Stimulated activated CD8-positive, alpha-beta memory T cell treated with anti-CD3 and anti-CD28 coated beads, Interleukin-12 subunit alpha, Interleukin-12 subunit beta, amount 100 ng/mL, for 24 hours (primary cell): ENCODE results near the gene HOXC6.

Experiments
- DNase-seq: peaks from one replicate; pipeline ENCODE4 v3.0.0-alpha.2; 2020; ENCODE audit errors: extremely low read depth

Gene HOXC6

DNA sequence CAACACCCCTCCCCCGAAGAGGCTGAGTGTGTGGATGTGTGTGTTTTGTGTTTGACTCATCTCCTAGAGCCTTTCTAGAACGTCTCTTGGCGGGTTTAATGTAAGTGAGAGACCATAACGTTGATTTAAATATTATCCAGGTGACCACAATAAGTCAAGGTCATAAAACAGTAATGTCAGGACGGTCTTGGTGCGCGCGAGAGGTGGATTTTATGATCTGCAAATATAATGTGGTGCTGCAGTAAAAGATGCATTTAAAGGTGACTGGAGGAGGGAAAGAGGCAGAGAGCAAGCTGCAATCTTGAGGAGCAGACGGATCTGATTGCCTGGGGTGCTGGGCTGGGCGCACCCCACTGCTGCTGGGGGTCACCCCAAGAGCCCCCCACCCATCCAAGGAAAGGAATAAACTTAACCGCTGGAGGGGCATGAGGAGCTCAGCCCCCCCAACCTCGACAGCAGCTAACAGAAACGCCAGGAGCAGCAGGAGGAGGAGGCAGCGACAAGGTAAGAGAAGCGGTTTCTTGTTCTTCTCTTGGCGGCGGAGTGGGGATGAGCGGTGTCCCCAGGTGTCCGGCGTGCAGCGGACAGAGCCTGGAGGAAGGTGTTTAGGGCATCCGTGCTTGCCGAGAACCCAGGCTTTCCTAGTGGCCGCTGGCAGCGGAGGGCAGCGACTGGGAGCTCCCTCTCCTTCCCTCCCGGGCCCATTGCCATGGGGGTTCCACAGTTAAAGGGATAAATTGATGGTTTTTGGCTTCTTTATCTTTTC lies 37.7 kb upstream of the HOXC6 start:
- DNase-seq, result no peak

DNA sequence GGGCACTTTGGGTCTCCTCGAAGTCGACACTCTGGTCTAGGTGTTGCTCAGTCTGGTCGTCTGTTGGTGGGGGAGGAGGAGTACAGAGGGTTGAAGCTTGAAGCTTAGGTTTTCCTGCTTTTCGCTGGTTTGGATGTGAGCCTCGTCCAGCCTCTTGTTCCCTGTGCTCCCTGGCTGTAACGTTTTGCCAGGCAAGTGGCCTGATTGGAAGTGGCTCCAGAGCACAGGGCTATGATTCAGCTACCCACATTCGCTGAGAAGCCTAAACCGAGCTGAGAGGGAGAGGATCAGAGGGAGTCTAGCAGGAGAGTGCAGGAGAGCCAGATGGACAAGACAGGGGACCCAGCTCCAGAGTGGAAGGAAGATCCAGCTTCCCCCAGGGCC lies 37.2 kb upstream of the HOXC6 start:
- no peak for DNase-seq

DNA sequence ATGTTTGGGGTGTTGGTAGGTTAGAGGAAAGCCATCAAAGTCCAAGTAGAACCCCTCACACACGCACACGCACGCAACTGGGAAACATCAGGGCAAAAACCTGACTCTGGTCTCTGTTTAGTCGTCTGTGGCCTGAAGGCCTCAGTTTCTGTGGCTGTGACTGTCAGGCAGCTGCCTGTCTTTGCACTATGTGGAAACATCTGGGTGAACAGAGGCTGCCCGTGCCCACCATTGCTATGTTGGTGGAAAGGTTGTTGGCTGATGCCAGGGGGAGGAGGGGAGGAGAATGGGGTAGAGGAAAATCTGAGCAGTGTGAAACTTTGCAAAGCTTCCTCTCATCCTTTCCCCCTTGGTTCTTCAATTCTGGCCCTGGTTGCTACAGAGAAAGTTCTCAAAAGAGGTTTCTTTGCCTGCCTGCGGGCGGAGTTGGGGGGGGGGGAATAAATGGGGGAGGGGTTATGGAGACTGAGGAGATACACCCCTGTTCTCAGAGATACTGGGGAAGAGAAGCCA lies 35.8 kb upstream of the HOXC6 start:
- DNase-seq, result no peak

DNA sequence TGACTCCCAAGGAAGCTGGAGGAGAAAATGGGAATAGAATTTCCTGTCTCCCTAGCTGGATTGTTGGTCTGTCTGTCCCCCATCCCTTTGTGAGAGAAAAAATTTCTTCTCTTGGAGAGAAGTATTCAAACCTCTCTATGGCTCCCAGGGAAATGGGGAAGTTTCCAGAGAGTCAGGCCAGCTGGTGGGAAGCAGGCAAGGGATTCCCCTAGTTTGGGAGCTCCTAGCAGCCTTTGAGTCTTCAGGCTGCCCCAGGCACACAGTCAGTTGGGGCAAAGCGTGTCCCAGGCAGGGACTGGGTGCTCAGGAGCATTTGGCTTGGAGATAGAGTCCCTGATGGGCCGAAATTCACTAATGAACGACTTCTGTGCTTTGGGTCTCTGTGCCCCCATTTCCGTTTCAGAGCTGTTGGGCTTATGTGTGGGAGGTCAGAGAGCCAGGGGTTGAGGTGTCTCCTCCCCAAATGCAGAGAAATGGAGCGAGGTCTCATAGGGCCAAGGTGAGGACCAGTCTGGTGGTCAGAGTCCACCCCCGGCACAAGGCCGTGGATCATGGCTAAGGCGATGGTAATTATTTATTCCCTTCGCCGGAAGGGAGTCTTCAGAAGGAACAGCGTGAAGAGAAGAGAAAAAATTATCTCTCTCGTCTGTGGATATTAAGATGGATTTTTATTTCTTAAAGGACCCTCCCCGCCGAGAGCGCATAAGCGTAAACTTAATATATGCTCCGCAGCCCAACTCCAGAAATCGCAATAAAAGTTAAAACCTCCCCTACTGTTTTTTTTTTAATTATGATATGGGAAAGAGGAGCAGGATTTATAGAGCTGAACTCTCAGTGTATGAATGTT lies 34.9 kb upstream of the HOXC6 start:
- DNase-seq, result no peak

DNA sequence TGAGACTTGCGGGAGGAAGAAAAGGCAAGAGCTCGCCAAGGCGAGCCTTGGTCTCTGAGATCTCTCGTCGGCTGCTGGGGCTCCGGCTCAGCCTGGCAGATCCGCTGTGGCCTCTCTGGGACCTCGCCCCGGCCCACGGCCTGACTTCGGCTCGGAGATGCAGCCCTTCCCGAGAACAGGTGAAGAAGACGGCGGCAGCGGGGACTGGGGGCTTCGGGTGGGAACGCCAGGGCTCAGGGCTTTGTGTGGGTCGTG lies 34.3 kb upstream of the HOXC6 start:
- DNase-seq, result no peak

DNA sequence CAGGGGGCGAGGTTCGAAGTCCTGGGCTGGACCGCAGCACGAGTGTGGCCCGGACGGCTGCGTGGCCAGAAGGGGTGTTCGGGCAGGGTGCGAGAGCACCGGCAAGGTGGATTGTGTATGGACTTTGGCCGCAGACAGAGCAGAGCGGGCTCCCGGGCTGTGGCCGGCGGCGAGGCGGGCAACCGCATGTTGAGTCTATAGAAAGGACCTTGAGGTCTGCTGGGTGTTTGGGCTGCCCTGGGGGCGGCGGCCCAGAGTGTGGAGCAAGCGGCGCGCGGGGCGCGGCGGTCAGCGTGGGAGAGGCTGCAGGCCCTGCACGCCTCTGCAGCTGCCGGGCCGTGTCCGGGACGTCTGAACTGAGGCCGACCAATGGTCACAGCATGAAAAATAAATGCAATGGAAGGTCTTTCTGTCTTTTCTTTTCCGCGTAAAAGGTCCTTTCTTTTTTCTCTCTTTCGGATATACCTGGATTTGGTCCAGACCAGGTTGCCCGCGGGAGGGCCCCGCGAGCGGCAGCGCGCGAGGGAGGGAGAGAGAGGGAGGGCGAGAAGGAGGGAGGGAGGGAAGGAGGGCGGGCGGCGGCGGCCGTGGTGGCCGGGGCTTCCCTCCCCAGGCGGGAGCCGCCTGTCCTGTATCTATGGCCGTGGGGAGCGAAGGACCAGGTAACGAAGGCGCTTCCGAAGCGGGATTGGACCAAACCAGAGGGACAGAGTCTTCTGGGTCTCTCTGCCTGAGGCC lies 33.8 kb upstream of the HOXC6 start:
- no peak for DNase-seq

DNA sequence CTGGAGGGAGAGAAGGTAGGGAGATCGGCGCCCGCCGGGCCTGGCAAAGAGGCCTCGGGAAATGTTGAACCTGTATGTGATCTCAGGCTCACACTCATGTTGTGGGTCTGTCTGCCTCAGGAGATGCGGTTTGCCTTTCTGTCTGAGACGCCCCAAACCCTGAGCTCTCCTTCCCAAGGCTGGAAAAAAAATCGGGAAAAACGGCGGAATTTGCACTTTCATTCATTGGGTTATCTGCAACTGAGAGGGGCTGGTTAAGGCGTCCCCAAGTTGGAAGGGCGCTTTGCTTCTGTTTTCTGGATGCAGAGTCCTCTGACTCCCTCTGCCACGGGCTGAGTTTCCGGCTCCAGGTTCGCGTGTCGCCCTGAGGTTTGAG lies 33.2 kb upstream of the HOXC6 start:
- DNase-seq, result no peak

DNA sequence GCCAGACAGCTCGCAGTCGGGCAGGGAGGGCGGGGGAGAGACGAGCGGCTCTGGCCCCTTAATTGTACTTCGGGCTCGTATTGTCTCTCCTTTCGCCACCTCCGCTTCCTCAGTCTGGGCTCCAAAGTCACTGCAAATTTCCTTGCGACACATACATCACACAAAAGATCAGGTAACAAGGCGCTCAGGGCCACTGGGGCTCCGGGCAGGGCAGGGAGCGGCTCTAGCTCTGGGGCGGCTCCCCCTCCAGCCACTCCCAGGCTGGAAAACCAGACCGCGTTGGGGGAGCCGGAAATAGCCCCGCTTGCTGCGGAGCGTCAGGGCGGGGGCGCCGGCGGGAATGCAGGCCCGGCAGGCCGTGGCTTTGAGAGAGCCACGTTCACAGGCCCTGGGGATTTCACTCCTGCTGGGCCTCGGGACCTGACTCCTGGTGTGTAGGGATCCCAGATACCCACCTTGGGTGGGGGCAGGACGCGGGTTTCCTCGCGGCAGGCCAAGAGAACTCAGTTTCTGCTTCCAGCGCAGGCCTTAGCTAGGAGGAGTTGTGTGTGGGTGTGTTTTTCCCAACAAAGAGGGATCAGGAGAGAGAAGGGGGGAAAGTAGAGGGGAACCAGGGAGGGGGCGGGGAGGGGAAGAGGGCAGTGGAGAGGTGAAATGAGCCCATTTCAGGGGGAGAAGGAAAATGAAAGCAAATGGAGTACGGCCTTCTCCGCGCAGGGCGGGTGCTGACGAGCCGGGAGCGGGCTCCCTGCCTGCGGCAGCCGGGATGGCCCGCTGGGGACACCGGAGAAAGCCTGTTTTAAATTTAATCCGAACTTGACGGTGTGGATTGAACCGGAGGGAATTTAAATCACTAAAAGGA lies 32.6 kb upstream of the HOXC6 start:
- DNase-seq, result no peak

DNA sequence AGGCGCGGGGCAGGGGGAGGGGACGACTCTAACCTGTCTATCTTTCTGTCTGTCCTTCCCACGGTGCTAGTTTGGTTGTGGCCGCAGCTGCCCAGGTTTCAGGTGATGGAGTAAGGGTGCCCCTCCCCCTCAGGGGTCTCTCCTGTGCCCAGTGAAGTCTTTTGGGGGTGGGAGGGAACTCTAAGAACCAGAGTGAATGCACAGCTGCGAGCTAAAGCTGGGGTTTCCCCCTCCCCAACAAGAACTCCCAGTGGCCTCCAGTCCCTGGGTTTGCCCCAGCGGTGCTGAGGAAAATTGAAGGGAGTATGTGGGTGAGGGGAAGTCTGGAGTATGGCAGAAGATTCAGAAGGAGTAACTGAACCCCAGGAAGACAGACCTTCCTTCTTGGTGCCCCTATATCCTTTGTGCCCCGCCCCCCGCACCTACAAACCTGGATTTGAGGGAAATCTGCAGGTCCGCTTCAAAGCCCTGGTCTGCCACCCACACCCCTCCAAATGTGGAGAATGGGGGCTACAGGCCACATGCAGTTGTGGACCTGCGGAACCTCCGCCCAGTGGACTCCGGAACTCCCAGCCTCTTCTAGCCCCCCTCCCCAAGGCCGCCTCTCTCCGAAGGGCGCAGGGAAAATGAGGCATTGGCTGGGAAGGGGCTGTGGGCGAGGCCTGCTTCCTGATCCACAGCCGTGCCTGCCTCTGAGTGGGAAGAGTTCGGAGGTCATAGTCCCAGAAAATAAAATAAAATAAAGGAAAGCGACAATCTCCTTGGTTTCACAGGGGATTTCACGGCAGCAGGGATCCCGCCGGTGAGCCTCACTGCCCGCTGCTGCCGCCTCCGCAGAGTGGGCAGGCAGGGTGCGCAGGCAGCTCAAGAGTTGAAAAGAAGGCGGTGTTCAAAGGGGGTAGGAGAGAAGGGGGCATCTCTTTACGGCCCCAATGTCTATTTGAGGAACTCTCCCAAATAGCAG lies 31.7 kb upstream of the HOXC6 start:
- DNase-seq, result no peak

DNA sequence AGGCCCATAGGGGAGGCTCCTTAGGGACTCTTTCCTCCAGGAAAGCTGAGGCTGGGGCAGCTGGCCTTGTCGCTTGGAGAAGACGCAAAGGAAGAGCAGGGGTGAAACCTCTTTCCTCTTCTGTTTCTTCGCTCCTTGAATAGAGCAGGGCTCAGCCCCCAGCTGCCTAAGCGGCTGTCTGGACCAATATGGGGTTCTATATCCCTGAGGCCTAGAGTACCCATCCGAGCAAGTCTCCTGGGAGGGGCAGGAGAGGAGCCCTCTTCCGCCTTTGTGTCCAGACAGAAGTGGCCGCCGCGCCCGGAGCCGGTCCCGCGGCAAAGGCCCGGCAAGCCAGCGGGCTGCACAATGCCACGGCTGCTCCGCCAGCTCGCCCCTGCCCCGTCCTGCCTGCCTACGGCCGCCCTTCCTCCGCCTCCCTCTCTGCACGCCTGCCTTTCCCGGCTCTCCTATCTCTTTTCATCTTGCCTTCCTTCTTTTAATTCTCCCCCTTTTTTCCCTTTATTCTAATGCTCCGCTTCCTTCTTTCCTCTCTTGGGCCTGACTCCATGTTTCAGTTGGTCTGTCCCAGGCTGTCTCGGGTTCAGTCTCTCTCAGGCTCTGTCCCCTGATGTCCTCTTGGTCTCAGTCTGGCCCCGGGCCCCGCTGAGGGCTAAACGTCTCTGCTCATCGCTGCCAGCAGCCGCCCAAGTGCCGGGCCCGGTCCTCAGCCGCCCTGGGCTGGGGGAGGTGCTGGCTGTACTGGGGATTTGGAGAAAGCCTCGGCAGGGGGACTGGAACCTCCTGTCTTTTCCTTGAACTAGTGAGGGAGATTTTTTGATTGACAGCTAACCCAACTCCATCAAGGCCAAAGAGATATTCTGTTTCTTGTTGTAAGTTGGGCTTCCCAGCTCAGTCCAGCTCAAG lies 30.8 kb upstream of the HOXC6 start:
- no peak for DNase-seq

DNA sequence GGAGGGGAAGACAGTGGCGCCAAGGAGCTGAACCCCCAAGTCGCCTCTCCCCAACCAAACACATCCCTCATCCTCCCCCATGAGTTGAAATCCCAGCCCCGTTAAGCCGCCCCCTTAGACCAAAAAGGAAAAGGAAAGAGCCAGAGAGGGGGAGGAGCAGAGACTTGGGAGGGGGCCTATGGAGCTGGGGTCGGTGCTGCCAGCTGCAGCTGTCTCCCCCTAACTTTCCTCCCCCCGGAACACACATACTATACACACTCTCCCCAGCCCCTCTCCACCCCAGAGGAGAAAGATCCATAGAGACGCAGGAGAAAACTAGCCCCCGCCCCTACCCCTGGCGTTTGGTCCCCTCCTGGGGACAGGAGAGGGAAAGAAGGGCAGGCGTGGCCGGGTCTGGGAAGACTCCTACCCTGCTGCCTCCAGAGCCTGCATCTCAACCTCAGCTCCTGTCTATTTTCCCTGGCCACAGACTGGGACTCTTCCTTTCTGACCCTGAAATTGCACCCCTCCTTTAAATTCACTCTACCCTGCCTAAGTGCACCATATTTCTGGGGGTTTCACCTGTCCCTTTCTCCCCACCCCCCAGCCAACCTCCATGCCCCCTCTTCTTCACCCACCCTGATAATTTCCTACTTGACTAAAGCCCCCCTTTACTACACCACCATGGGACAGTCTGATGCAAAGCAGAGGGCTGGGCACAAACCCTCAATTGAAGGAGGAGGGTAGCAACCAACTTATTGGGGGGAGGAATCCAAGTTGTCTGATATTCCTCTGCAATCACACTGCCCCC lies 29.9 kb upstream of the HOXC6 start:
- no peak for DNase-seq

DNA sequence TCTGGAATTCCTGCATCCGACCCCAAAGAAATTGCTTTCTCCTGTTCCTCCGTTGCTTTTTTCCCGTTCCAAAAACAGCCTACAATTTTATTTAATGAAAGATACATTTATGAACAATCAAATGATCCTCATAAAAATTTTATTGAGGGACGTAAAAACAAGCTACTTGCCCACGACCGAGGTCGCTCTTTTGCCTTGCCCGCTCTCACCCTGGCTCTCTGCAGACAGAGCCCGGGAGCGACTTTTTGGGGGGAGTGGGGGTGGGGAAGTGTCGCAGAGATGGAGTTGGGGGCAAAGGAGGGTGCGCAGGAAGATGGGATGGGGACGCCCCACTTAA lies 29.4 kb upstream of the HOXC6 start:
- no peak for DNase-seq

DNA sequence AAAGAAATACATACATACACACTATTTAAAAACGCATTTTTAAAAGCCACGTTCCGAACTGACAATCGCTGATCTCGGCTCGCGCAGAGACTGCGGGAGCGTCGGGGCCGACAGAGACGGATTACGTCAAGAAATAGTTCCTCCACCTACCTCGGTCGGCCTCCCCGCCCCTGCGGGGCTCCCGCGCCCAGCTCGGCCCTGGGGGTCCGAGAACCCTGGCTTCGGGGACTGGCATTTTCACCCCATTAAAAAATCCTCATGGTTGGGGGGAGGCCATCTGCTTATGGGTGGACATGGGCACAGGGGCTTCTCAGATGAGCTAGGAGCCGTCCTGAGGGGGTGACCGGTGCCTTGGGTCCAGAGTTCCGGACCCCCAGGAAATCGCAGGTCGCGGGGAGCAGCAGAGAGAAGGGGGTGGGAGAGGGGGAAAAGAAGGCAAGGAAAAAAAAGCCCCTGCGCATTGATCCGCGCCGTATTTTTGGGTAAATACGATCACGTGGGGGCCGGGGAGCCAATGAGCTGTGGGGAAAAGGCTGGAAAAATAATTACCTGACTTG lies 28.6 kb upstream of the HOXC6 start:
- no peak for DNase-seq

DNA sequence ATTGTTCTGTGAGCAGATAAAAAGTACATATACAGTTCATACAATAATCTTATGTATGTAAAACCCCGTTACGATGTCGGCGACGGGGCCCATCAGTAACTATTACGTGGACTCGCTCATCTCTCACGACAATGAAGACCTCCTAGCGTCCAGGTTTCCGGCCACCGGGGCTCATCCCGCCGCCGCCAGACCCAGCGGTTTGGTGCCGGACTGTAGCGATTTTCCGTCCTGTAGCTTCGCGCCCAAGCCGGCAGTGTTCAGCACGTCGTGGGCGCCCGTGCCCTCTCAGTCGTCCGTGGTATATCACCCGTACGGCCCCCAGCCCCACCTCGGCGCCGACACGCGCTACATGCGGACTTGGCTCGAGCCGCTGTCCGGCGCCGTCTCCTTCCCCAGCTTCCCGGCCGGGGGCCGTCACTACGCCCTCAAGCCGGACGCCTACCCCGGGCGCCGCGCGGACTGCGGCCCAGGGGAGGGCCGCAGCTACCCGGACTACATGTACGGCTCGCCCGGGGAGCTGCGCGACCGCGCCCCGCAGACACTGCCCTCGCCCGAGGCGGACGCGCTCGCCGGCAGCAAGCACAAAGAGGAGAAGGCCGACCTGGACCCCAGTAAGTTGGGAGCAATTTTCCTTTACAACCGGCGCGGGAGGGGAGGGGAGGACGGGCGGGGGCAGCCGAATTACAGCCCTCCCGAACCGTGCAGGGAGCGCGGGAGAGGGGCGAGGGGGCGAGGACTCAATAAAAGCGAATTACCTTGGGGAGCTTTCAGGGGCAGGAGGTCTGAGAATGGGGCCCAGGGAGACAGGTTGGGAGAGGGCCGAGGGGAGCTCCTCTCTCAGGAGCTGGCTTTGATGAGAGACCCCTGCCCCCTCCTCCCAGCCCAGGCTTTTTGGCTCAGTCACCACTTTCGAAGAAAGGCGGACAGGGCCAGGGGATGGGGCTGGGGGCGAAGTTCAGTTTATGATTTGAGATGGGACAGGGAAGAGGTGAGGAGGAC lies 27.8 kb upstream of the HOXC6 start, which contains the start of gene HOXC9:
Gene HOXC9, plus strand, starts transcription at position 46 of the 999 bp plus-strand sequence. Its CDS starts 28 bp downstream, at position 74.
- DNase-seq, result no peak

DNA sequence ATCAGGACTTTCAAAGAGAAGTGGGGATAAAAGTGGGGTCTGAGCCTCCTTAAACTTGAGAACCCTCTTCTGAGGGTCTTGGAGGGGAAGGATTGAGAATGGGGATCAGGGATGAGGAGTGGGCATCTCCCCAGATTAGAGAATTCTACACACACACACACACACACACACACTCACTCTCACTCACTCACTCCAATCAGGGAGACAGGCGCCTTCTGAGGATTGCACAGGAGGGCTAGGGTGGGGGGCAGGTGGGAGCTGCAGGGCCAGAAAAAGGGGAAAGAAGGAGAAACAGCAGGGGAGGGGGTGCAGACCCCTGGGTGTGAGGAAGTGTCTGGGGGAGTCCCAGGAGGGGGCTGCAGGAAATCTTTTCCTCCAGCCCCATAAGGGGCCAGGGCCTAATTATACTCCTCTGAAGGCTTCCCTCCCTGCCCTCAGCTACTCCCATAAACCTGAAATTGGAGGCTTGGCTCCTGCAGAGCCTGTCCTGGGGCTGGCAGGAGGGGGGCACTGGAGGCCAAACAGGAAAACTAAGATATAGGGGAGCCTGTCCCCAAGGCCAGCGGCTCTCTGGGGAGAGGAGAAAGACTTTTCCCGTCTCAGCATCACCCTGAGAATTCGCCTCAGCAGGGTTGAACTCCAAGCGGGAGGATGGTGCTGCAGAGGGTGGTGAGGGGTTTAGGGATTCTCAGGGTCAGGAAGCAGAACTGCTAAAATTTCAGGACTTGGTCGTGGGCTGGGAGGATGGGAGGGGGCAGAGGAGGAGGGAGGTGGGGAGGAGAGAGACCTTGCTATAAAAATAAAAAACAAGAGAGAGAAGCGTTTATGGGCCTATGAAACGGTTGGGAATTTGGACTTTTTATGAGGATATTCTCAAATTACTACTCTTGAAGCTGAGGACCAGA lies 26.7 kb upstream of the HOXC6 start:
- no peak for DNase-seq

DNA sequence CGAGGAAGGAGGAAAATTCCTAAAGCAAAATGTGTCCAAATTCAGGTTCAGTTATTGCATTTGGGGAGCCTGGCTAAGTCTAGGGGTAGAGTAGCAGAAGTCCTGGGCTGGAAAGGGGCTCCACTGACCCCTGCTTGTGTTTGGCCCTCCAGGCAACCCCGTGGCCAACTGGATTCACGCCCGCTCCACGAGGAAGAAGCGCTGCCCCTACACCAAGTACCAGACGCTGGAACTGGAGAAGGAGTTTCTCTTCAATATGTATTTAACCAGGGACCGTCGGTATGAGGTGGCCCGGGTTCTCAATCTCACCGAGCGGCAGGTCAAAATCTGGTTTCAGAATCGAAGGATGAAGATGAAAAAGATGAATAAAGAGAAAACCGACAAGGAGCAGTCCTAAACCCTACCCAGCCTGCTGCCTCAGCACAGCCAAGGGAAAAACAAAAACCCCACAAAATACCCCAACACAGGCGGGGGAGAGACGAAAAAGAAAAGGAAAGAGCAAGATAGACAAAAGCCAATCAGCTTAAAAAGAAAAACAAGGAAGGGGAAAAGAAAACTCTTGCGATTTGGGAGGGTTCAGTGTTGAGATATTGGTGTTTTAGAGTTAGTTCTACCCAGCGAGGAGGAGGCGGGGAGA lies 25.8 kb upstream of the HOXC6 start:
- DNase-seq, result no peak
